MM.1S (cell line): Measurements from ENCODE around the gene LILRB4.
"Not testable (repeated sequence)": the region's sequence is repeated elsewhere in the genome, so short reads cannot be mapped to it uniquely, and the experiment has no call there.

ENCODE experiments used
- DNase-seq: peaks from one replicate; pipeline ENCODE4 v3.0.0-alpha.2; 2015
- H2AFZ ChIP-seq: fragments of 300-600 bp; sonication (generic); 2 replicates; pipeline ENCODE4 v1.6.0; 2016; ENCODE audit warnings: antibody characterized with exemption, low read length
- H3F3A ChIP-seq: fragments of 300-600 bp; sonication (generic); 2 replicates; pipeline ENCODE4 v1.6.1; 2016; ENCODE audit warnings: mild to moderate bottlenecking, antibody characterized with exemption, low read length, moderate library complexity, mixed read lengths; ENCODE audit not compliant: insufficient read depth
- H3K27ac ChIP-seq: fragments of 300-600 bp; sonication (generic); 2 replicates; pipeline ENCODE4 v1.5.1; 2016; ENCODE audit warnings: mild to moderate bottlenecking, low read length
- H3K27me3 ChIP-seq: fragments of 300-600 bp; sonication (generic); replicated peaks from 2 replicates; pipeline ENCODE4 v1.6.0; 2016; ENCODE audit warnings: low read length; ENCODE audit not compliant: insufficient read depth
- H3K36me3 ChIP-seq: fragments of 300-600 bp; sonication (generic); replicated peaks from 2 replicates; pipeline ENCODE4 v1.6.1; 2016; ENCODE audit warnings: mild to moderate bottlenecking, low read length, mixed read lengths; ENCODE audit not compliant: insufficient read depth
- H3K4me1 ChIP-seq: fragments of 300-600 bp; sonication (generic); 2 replicates; pipeline ENCODE4 v1.6.1; 2016; ENCODE audit warnings: low read length, mixed read lengths
- H3K4me2 ChIP-seq: fragments of 300-600 bp; sonication (generic); 2 replicates; pipeline ENCODE4 v1.6.0; 2016; ENCODE audit warnings: low read depth, low read length
- H3K4me3 ChIP-seq: fragments of 300-600 bp; sonication (generic); 2 replicates; pipeline ENCODE4 v1.5.1; 2016; ENCODE audit warnings: low read length, mixed read lengths
- H3K79me2 ChIP-seq: fragments of 300-600 bp; sonication (generic); 2 replicates; pipeline ENCODE4 v1.6.1; 2016; ENCODE audit warnings: mixed run types, low read length, mixed read lengths
- H3K9ac ChIP-seq: fragments of 300-600 bp; sonication (generic); 2 replicates; pipeline ENCODE4 v1.6.1; 2016; ENCODE audit warnings: low read length, mixed read lengths
- H3K9me2 ChIP-seq: fragments of 300-600 bp; sonication (generic); replicated peaks from 2 replicates; pipeline ENCODE4 v1.6.1; 2016; ENCODE audit warnings: mild to moderate bottlenecking, low read length, mixed read lengths; ENCODE audit not compliant: insufficient read depth
- H3K9me3 ChIP-seq: fragments of 300-600 bp; sonication (generic); replicated peaks from 2 replicates; pipeline ENCODE4 v1.6.1; 2016; ENCODE audit warnings: mild to moderate bottlenecking, low read length, mixed read lengths; ENCODE audit not compliant: insufficient read depth
- H4K20me1 ChIP-seq: fragments of 300-600 bp; sonication (generic); 2 replicates; pipeline ENCODE4 v1.6.1; 2016; ENCODE audit warnings: mild to moderate bottlenecking, low read length, moderate library complexity, mixed read lengths; ENCODE audit not compliant: insufficient read depth
- CTCF ChIP-seq: fragments of 300-600 bp; sonication (generic); IDR thresholded peaks from 2 replicates; pipeline ENCODE4 v1.5.1; 2016; ENCODE audit warnings: antibody characterized with exemption, low read length, mixed read lengths
- EZH2 ChIP-seq: fragments of 300-600 bp; sonication (generic); optimal IDR thresholded peaks from 2 replicates; pipeline ENCODE3; 2017; ENCODE audit warnings: low read depth, mild to moderate bottlenecking, antibody characterized with exemption, low read length, mixed read lengths
- EZH2phosphoT487 ChIP-seq: fragments of 300-600 bp; sonication (generic); IDR thresholded peaks from 2 replicates; pipeline ENCODE4 v1.6.1; 2018; ENCODE audit warnings: antibody characterized with exemption, low read length

The LILRB4 gene

GRCh38 chr19:54633401-54633800 lies 29.4 kb upstream of the LILRB4 start:
- Histone ChIP-seq H3K4me2 (no peak overlapping the region), H3K4me1 (no peaks in the 10 kb centered on the region), H3K79me2 (no peaks in the 10 kb centered on the region), H4K20me1 (no peaks in the 10 kb centered on the region), H3K27me3 (peaks cover 78% of the 10 kb centered on the region), H3K9ac (no peak overlapping the region), H3K36me3 (no peaks in the 10 kb centered on the region), H3F3A (no peaks in the 10 kb centered on the region), H3K9me2 (no peaks in the 10 kb centered on the region), H3K9me3 (no peaks in the 10 kb centered on the region), H3K27ac (no peak overlapping the region), H3K4me3 (no peak overlapping the region), H2AFZ (no peak overlapping the region)
- TF ChIP-seq EZH2 = no peak
- no peak for TF ChIP-seq EZH2phosphoT487
- TF ChIP-seq CTCF = no peak
- no peak for DNase-seq

- not testable (repeated sequence) for H3K4me1 ChIP-seq, H3F3A ChIP-seq, H3K9me3 ChIP-seq, H3K4me2 ChIP-seq, H3K36me3 ChIP-seq, DNase-seq, H3K9ac ChIP-seq, H3K27ac ChIP-seq, H3K79me2 ChIP-seq, H2AFZ ChIP-seq, H3K4me3 ChIP-seq, H3K9me2 ChIP-seq, H4K20me1 ChIP-seq
- H3K27me3 ChIP-seq = peaks cover 79% of the 10 kb centered on the region
These were observed 26.7 kb upstream of the LILRB4 start for GRCh38 chr19:54636081-54636480.

GRCh38 chr19:54638683-54639082 lies 24.1 kb upstream of the LILRB4 start:
- Histone ChIP-seq H3K9me3 (no peaks in the 10 kb centered on the region), H3K4me1 (no peaks in the 10 kb centered on the region), H3K36me3 (no peaks in the 10 kb centered on the region), H3K79me2 (no peaks in the 10 kb centered on the region), H3K27me3 (peaks cover 70% of the 10 kb centered on the region), H4K20me1 (no peaks in the 10 kb centered on the region), H3K9ac (no peak overlapping the region), H2AFZ (no peak overlapping the region), H3K9me2 (no peaks in the 10 kb centered on the region), H3K4me2 (no peak overlapping the region), H3F3A (no peaks in the 10 kb centered on the region), H3K27ac (no peak overlapping the region), H3K4me3 (no peak overlapping the region)
- no peak for DNase-seq
- TF ChIP-seq EZH2phosphoT487 = no peak
- no peak for TF ChIP-seq CTCF
- no peak for TF ChIP-seq EZH2

GRCh38 chr19:54642953-54643352 lies 19.8 kb upstream of the LILRB4 start:
- not testable (repeated sequence) for H3K4me1 ChIP-seq, H3K9me3 ChIP-seq, H3K27ac ChIP-seq, H4K20me1 ChIP-seq, H3F3A ChIP-seq, H3K79me2 ChIP-seq, H2AFZ ChIP-seq, H3K9me2 ChIP-seq, H3K4me2 ChIP-seq, H3K9ac ChIP-seq, H3K4me3 ChIP-seq, H3K36me3 ChIP-seq, DNase-seq
- peaks cover 79% of the 10 kb centered on the region for H3K27me3 ChIP-seq

- not testable (repeated sequence) for H3K36me3 ChIP-seq, H4K20me1 ChIP-seq, H3K27ac ChIP-seq, H3K9ac ChIP-seq, H3K4me1 ChIP-seq, H2AFZ ChIP-seq, H3K9me3 ChIP-seq, H3K4me2 ChIP-seq, H3K79me2 ChIP-seq, H3K9me2 ChIP-seq, H3K4me3 ChIP-seq, H3F3A ChIP-seq, DNase-seq
- H3K27me3 ChIP-seq = peaks cover 79% of the 10 kb centered on the region
These were observed 19.2 kb upstream of the LILRB4 start for GRCh38 chr19:54643583-54643982.
